ENCODE results near the gene IGFALS. TPM values are rescaled to one million over a fixed set of nuclear protein-coding genes. Genes with fewer than 3 reads are reported as not detected.

Gene IGFALS
- total RNA-seq, 1 donor from 2014 or later = 0.12 TPM

- Mint-ChIP-seq H3K4me3 (ENCODE audit: unreplicated experiment) (no peak overlapping the region), H3K36me3 (ENCODE audit: low read depth) (peaks cover 4% of the 10 kb centered on the region), H3K4me1 (ENCODE audit: low read depth) (peaks cover 25% of the 10 kb centered on the region), H3K27me3 (ENCODE audit: low read depth) (no peaks in the 10 kb centered on the region), H3K27ac (ENCODE audit: unreplicated experiment) (peak overlapping the region; percentile 17), H3K9me3 (ENCODE audit: low read depth) (no peaks in the 10 kb centered on the region)
- DNase-seq (ENCODE audit: low spot score) = no peak
- TF ChIP-seq CTCF (IDR thresholded peaks at IDR 0.05) = no peak
Observed at GRCh38 chr16:1777375-1778199, 15.9 kb downstream of the IGFALS start.

DNA sequence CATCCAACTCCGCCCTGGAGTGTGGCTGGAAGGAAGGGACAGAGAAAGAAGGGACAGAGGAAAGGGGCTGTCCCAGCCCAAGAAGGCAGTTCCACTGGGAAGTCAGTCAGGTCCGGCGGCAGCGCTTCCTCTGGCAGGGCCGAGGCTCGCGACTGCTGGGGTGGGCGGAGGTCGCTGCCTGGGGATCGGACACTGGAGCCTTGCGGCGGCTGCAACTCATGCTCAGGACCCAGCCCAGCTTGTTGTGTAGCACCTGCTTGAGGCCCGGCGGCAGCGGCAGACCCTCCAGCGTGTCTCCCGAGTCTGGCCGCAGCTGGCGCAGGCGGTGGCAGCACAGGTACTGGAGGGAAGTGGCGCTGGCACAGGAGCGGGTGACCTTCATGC, 16.5 kb downstream of the IGFALS start:
- no peak for DNase-seq (ENCODE audit: low spot score)
- H3K36me3 Mint-ChIP-seq (ENCODE audit: low read depth) = peaks cover 6% of the 10 kb centered on the region
- H3K4me1 Mint-ChIP-seq (ENCODE audit: low read depth) = peaks cover 29% of the 10 kb centered on the region
- no peaks in the 10 kb centered on the region for H3K27me3 Mint-ChIP-seq (ENCODE audit: low read depth)
- peak overlapping the region; percentile 66 for H3K27ac Mint-ChIP-seq (ENCODE audit: unreplicated experiment)
- H3K9me3 Mint-ChIP-seq (ENCODE audit: low read depth) = no peaks in the 10 kb centered on the region
- H3K4me3 Mint-ChIP-seq (ENCODE audit: unreplicated experiment) = no peak overlapping the region
- no peak for TF ChIP-seq CTCF (IDR thresholded peaks at IDR 0.05)

- H3K4me3 Mint-ChIP-seq (ENCODE audit: unreplicated experiment) = no peak overlapping the region
- H3K27me3 Mint-ChIP-seq (ENCODE audit: low read depth) = no peaks in the 10 kb centered on the region
- H3K36me3 Mint-ChIP-seq (ENCODE audit: low read depth) = peaks cover 6% of the 10 kb centered on the region
- TF ChIP-seq CTCF (IDR thresholded peaks at IDR 0.05) = no peak
- H3K27ac Mint-ChIP-seq (ENCODE audit: unreplicated experiment) = peak overlapping the region; percentile 71
- peaks cover 29% of the 10 kb centered on the region for H3K4me1 Mint-ChIP-seq (ENCODE audit: low read depth)
- H3K9me3 Mint-ChIP-seq (ENCODE audit: low read depth) = no peaks in the 10 kb centered on the region
- DNase-seq (ENCODE audit: low spot score) = no peak
Observed at GRCh38 chr16:1776672-1776955, 16.9 kb downstream of the IGFALS start.

GRCh38 chr16:1775846-1776671, 17.4 kb downstream of the IGFALS start:
- H3K4me3 Mint-ChIP-seq (ENCODE audit: unreplicated experiment) = no peak overlapping the region
- DNase-seq (ENCODE audit: low spot score) = no peak

More at GRCh38 chr16:1775846-1776671, 17.4 kb downstream of the IGFALS start:
- no peaks in the 10 kb centered on the region for H3K27me3 Mint-ChIP-seq (ENCODE audit: low read depth)
- no peaks in the 10 kb centered on the region for H3K9me3 Mint-ChIP-seq (ENCODE audit: low read depth)
- H3K36me3 Mint-ChIP-seq (ENCODE audit: low read depth) = peaks cover 6% of the 10 kb centered on the region
- TF ChIP-seq CTCF (IDR thresholded peaks at IDR 0.05) = no peak
- H3K27ac Mint-ChIP-seq (ENCODE audit: unreplicated experiment) = peak overlapping the region; percentile 71
- H3K4me1 Mint-ChIP-seq (ENCODE audit: low read depth) = peaks cover 23% of the 10 kb centered on the region

Measured in chondrocyte (in vitro differentiated cells).